ENCODE data around the gene ANKRD40CL. TPM values are rescaled to one million over a fixed set of nuclear protein-coding genes. Genes with fewer than 3 reads are reported as not detected.

The ANKRD40CL gene
- polyA plus RNA-seq, 4 donors = 39.0 to 298 (median 149) TPM

GRCh38 chr17:50797135-50797810 is 30.0 kb upstream of the ANKRD40CL start:
- Histone ChIP-seq H3K36me3 (ENCODE audit: control insufficient read depth in 3 of 3, insufficient read depth in 2 of 3, low read depth in 1 of 3, low read length in 3 of 3) (no peaks in the 10 kb centered on the region), H3K4me3 (ENCODE audit: low read depth in 1 of 3, low read length in 3 of 3) (no peak overlapping the region), H3K27me3 (ENCODE audit: control insufficient read depth in 3 of 3, insufficient read depth in 3 of 3, low read length in 3 of 3) (no peaks in the 10 kb centered on the region), H3K9me3 (ENCODE audit: control insufficient read depth in 2 of 2, insufficient read depth in 1 of 2, low read depth in 1 of 2, low read length in 1 of 2) (no peaks in the 10 kb centered on the region), H3K27ac (ENCODE audit: low read depth in 1 of 3, low read length in 2 of 3) (no peak overlapping the region), H3K4me1 (ENCODE audit: control insufficient read depth in 3 of 3, insufficient read depth in 2 of 3, low read depth in 1 of 3, low read length in 2 of 3) (no peaks in the 10 kb centered on the region)
- WGBS, 3 donors = 64 to 74% (median 73%) methylated on average over 11 of the region's 11 CpGs
- FAIRE-seq (no peak), DNase-seq (no peak)

- H3K27me3 ChIP-seq (ENCODE audit: control insufficient read depth in 3 of 3, insufficient read depth in 3 of 3, low read length in 3 of 3) = no peaks in the 10 kb centered on the region
- H3K27ac ChIP-seq (ENCODE audit: low read depth in 1 of 3, low read length in 2 of 3) = no peak overlapping the region
- DNase-seq (no peak), FAIRE-seq (no peak)
- 93 to 98% (median 93%) methylated on average over 6 of the region's 6 CpGs for WGBS, 3 donors
- no peak overlapping the region for H3K4me3 ChIP-seq (ENCODE audit: low read depth in 1 of 3, low read length in 3 of 3)
- H3K36me3 ChIP-seq (ENCODE audit: control insufficient read depth in 3 of 3, insufficient read depth in 2 of 3, low read depth in 1 of 3, low read length in 3 of 3) = no peaks in the 10 kb centered on the region
- no peaks in the 10 kb centered on the region for H3K4me1 ChIP-seq (ENCODE audit: control insufficient read depth in 3 of 3, insufficient read depth in 2 of 3, low read depth in 1 of 3, low read length in 2 of 3)
- no peaks in the 10 kb centered on the region for H3K9me3 ChIP-seq (ENCODE audit: control insufficient read depth in 2 of 2, insufficient read depth in 1 of 2, low read depth in 1 of 2, low read length in 1 of 2)
Measured at GRCh38 chr17:50794361-50794760, 27.0 kb upstream of the ANKRD40CL start.

- Histone ChIP-seq H3K4me1 (ENCODE audit: control insufficient read depth in 3 of 3, insufficient read depth in 2 of 3, low read depth in 1 of 3, low read length in 2 of 3) (no peaks in the 10 kb centered on the region), H3K27ac (ENCODE audit: low read depth in 1 of 3, low read length in 2 of 3) (no peak overlapping the region), H3K27me3 (ENCODE audit: control insufficient read depth in 3 of 3, insufficient read depth in 3 of 3, low read length in 3 of 3) (no peaks in the 10 kb centered on the region), H3K4me3 (ENCODE audit: low read depth in 1 of 3, low read length in 3 of 3) (no peak overlapping the region), H3K36me3 (ENCODE audit: control insufficient read depth in 3 of 3, insufficient read depth in 2 of 3, low read depth in 1 of 3, low read length in 3 of 3) (peaks cover 0 to 2% (median 0%) of the 10 kb centered on the region in 3 donors), H3K9me3 (ENCODE audit: control insufficient read depth in 2 of 2, insufficient read depth in 1 of 2, low read depth in 1 of 2, low read length in 1 of 2) (no peaks in the 10 kb centered on the region)
- 94% methylated on average over 8 of the region's 8 CpGs for WGBS, 3 donors
- no peak for FAIRE-seq
- no peak for DNase-seq
Measured at GRCh38 chr17:50793007-50793406, 25.7 kb upstream of the ANKRD40CL start.

GRCh38 chr17:50792132-50792531 is 24.8 kb upstream of the ANKRD40CL start:
- Histone ChIP-seq H3K4me3 (ENCODE audit: low read depth in 1 of 3, low read length in 3 of 3) (no peak overlapping the region), H3K27ac (ENCODE audit: low read depth in 1 of 3, low read length in 2 of 3) (no peak overlapping the region), H3K9me3 (ENCODE audit: control insufficient read depth in 2 of 2, insufficient read depth in 1 of 2, low read depth in 1 of 2, low read length in 1 of 2) (no peaks in the 10 kb centered on the region), H3K27me3 (ENCODE audit: control insufficient read depth in 3 of 3, insufficient read depth in 3 of 3, low read length in 3 of 3) (no peaks in the 10 kb centered on the region), H3K36me3 (ENCODE audit: control insufficient read depth in 3 of 3, insufficient read depth in 2 of 3, low read depth in 1 of 3, low read length in 3 of 3) (peaks cover 0 to 2% (median 0%) of the 10 kb centered on the region in 3 donors), H3K4me1 (ENCODE audit: control insufficient read depth in 3 of 3, insufficient read depth in 2 of 3, low read depth in 1 of 3, low read length in 2 of 3) (no peaks in the 10 kb centered on the region)
- DNase-seq (no peak), FAIRE-seq (no peak)
- 83 to 91% (median 88%) methylated on average over 7 of the region's 7 CpGs for WGBS, 3 donors

- Histone ChIP-seq H3K9me3 (ENCODE audit: control insufficient read depth in 2 of 2, insufficient read depth in 1 of 2, low read depth in 1 of 2, low read length in 1 of 2) (no peaks in the 10 kb centered on the region), H3K27ac (ENCODE audit: low read depth in 1 of 3, low read length in 2 of 3) (no peak overlapping the region), H3K36me3 (ENCODE audit: control insufficient read depth in 3 of 3, insufficient read depth in 2 of 3, low read depth in 1 of 3, low read length in 3 of 3) (peaks cover 0 to 2% (median 0%) of the 10 kb centered on the region in 3 donors), H3K4me1 (ENCODE audit: control insufficient read depth in 3 of 3, insufficient read depth in 2 of 3, low read depth in 1 of 3, low read length in 2 of 3) (no peaks in the 10 kb centered on the region), H3K4me3 (ENCODE audit: low read depth in 1 of 3, low read length in 3 of 3) (no peak overlapping the region), H3K27me3 (ENCODE audit: control insufficient read depth in 3 of 3, insufficient read depth in 3 of 3, low read length in 3 of 3) (no peaks in the 10 kb centered on the region)
- FAIRE-seq = no peak
- 72 to 82% (median 74%) methylated on average over 6 of the region's 6 CpGs for WGBS, 3 donors
- no peak for DNase-seq
Measured at GRCh38 chr17:50790618-50791017, 23.3 kb upstream of the ANKRD40CL start.

- no peak for FAIRE-seq
Measured at GRCh38 chr17:50787106-50787505, 19.8 kb upstream of the ANKRD40CL start.

GRCh38 chr17:50785946-50786570 is 18.7 kb upstream of the ANKRD40CL start:
- WGBS, 3 donors = 61 to 63% (median 61%) methylated on average over 9 of the region's 9 CpGs
- DNase-seq (peak in 1 of 2 donors; percentile 30), FAIRE-seq (no peak)
- H3K9me3 ChIP-seq (ENCODE audit: control insufficient read depth in 2 of 2, insufficient read depth in 1 of 2, low read depth in 1 of 2, low read length in 1 of 2) = no peaks in the 10 kb centered on the region
- no peaks in the 10 kb centered on the region for H3K4me1 ChIP-seq (ENCODE audit: control insufficient read depth in 3 of 3, insufficient read depth in 2 of 3, low read depth in 1 of 3, low read length in 2 of 3)
- H3K4me3 ChIP-seq (ENCODE audit: low read depth in 1 of 3, low read length in 3 of 3) = no peak overlapping the region
- peaks cover 0 to 3% (median 0%) of the 10 kb centered on the region in 3 donors for H3K27me3 ChIP-seq (ENCODE audit: control insufficient read depth in 3 of 3, insufficient read depth in 3 of 3, low read length in 3 of 3)
- H3K36me3 ChIP-seq (ENCODE audit: control insufficient read depth in 3 of 3, insufficient read depth in 2 of 3, low read depth in 1 of 3, low read length in 3 of 3) = peaks cover 0 to 2% (median 0%) of the 10 kb centered on the region in 3 donors
- peak overlapping the region in 2 of 3 donors; percentile 2 to 5 for H3K27ac ChIP-seq (ENCODE audit: low read depth in 1 of 3, low read length in 2 of 3)

More at GRCh38 chr17:50787106-50787505, 19.8 kb upstream of the ANKRD40CL start:
- Histone ChIP-seq H3K27ac (ENCODE audit: low read depth in 1 of 3, low read length in 2 of 3) (no peak overlapping the region), H3K4me3 (ENCODE audit: low read depth in 1 of 3, low read length in 3 of 3) (no peak overlapping the region), H3K36me3 (ENCODE audit: control insufficient read depth in 3 of 3, insufficient read depth in 2 of 3, low read depth in 1 of 3, low read length in 3 of 3) (peaks cover 0 to 2% (median 0%) of the 10 kb centered on the region in 3 donors), H3K27me3 (ENCODE audit: control insufficient read depth in 3 of 3, insufficient read depth in 3 of 3, low read length in 3 of 3) (no peaks in the 10 kb centered on the region), H3K4me1 (ENCODE audit: control insufficient read depth in 3 of 3, insufficient read depth in 2 of 3, low read depth in 1 of 3, low read length in 2 of 3) (no peaks in the 10 kb centered on the region), H3K9me3 (ENCODE audit: control insufficient read depth in 2 of 2, insufficient read depth in 1 of 2, low read depth in 1 of 2, low read length in 1 of 2) (no peaks in the 10 kb centered on the region)
- no peak for DNase-seq
- 86 to 91% (median 87%) methylated on average over 7 of the region's 7 CpGs for WGBS, 3 donors

GRCh38 chr17:50785126-50785525 is 17.8 kb upstream of the ANKRD40CL start:
- FAIRE-seq (no peak), DNase-seq (no peak)
- Histone ChIP-seq H3K4me1 (ENCODE audit: control insufficient read depth in 3 of 3, insufficient read depth in 2 of 3, low read depth in 1 of 3, low read length in 2 of 3) (no peaks in the 10 kb centered on the region), H3K27me3 (ENCODE audit: control insufficient read depth in 3 of 3, insufficient read depth in 3 of 3, low read length in 3 of 3) (peaks cover 0 to 5% (median 0%) of the 10 kb centered on the region in 3 donors), H3K9me3 (ENCODE audit: control insufficient read depth in 2 of 2, insufficient read depth in 1 of 2, low read depth in 1 of 2, low read length in 1 of 2) (no peaks in the 10 kb centered on the region), H3K4me3 (ENCODE audit: low read depth in 1 of 3, low read length in 3 of 3) (no peak overlapping the region), H3K36me3 (ENCODE audit: control insufficient read depth in 3 of 3, insufficient read depth in 2 of 3, low read depth in 1 of 3, low read length in 3 of 3) (peaks cover 0 to 2% (median 0%) of the 10 kb centered on the region in 3 donors), H3K27ac (ENCODE audit: low read depth in 1 of 3, low read length in 2 of 3) (no peak overlapping the region)
- 55 to 66% (median 63%) methylated on average over 4 of the region's 4 CpGs for WGBS, 3 donors
